GM12878 (cell line): ENCODE data around the gene DUOX1. TPM values are rescaled to one million over a fixed set of nuclear protein-coding genes. Genes with fewer than 3 reads are reported as not detected.
"Not testable (repeated sequence)": the region's sequence is repeated elsewhere in the genome, so short reads cannot be mapped to it uniquely, and the experiment has no call there.

Experiments used
- ATAC-seq: fragments of 200-7000 bp; cut with Tn5 transposase; 3 replicates; pipeline ENCODE4 v1.9.1; 2020; ENCODE audit warnings: mild to moderate bottlenecking, moderate library complexity
- BruUV-seq: library from RNA; stranded (reverse); fragments of 400-500 nt; replicated peaks from 2 replicates; lab custom pipeline; 2021; lab: Mats Ljungman, UMichigan
- CTCF ChIA-PET: fragments of 300-600 bp; sonication (Branson Sonifier 250); formaldehyde crosslinking; extraction: SDS; loops from one replicate; lab custom pipeline; 2021; ENCODE audit warnings: inconsistent platforms; lab: Yijun Ruan, JAX
- POLR2A ChIA-PET: fragments of 350-600 bp; formaldehyde crosslinking; extraction: SDS; loops from one replicate; lab custom pipeline; 2021; ENCODE audit warnings: inconsistent platforms; lab: Charles Lee
- RAD21 ChIA-PET: fragments of 300-600 bp; sonication (Branson Sonifier 250); formaldehyde crosslinking; loops from one replicate; lab custom pipeline; 2023; ENCODE audit warnings: antibody characterized with exemption; ENCODE audit not compliant: unreplicated experiment; lab: Charles Lee
- SMC1A ChIA-PET: fragments of 300-600 bp; sonication (Branson Sonifier 250); formaldehyde crosslinking; loops from one replicate; lab custom pipeline; 2023; ENCODE audit not compliant: unreplicated experiment, uncharacterized antibody; lab: Charles Lee
- DNase-seq: peaks from one replicate; pipeline ENCODE4 v3.0.0-alpha.2; 2011; ENCODE audit warnings: low read depth, low spot score
- FAIRE-seq: peaks from 3 replicates; lab custom pipeline; 2011; peaks lifted over from hg19 to GRCh38; lab: Jason Lieb, UNC
- H2AFZ ChIP-seq: 2 replicates; pipeline ENCODE4 v1.6.0; 2011; ENCODE audit warnings: low read depth, low read length, control low read depth; ENCODE audit not compliant: control insufficient read depth
- H3K27ac ChIP-seq: 2 replicates; pipeline ENCODE4 v1.5.1; 2011; ENCODE audit warnings: control low read depth; ENCODE audit not compliant: control insufficient read depth, insufficient read depth
- H3K27me3 ChIP-seq, 2 experiments: replicated peaks in 1 of 2; 2 replicates each; pipeline versions ENCODE4 v1.6.0 to v1.6.1; 2011; ENCODE audit warnings: low read length in 1 of 2; ENCODE audit not compliant: control insufficient read depth in 2 of 2, insufficient read depth in 2 of 2
- H3K36me3 ChIP-seq, 2 experiments: 2 replicates each; pipeline ENCODE4 v1.5.1; 2011; ENCODE audit warnings: low read length in 1 of 2; ENCODE audit not compliant: control insufficient read depth in 2 of 2, insufficient read depth in 2 of 2
- H3K4me1 ChIP-seq: 2 replicates; pipeline ENCODE4 v1.6.1; 2011; ENCODE audit warnings: mild to moderate bottlenecking, low read length, moderate library complexity, mixed read lengths; ENCODE audit not compliant: control insufficient read depth, insufficient read depth
- H3K4me2 ChIP-seq: 2 replicates; pipeline ENCODE4 v1.6.0; 2011; ENCODE audit warnings: control low read depth; ENCODE audit not compliant: control insufficient read depth, insufficient read depth
- H3K4me3 ChIP-seq: fragments of 200-600 bp; sonication (generic); 2 replicates; pipeline ENCODE4 v1.5.1; 2016
- H3K79me2 ChIP-seq: 2 replicates; pipeline ENCODE4 v1.6.0; 2011; ENCODE audit warnings: low read length; ENCODE audit not compliant: control insufficient read depth, insufficient read depth
- H3K9ac ChIP-seq: 2 replicates; pipeline ENCODE4 v1.8.0; 2011; ENCODE audit warnings: low read length, control low read depth, mixed read lengths; ENCODE audit not compliant: control insufficient read depth, insufficient read depth
- H3K9me3 ChIP-seq: replicated peaks from 3 replicates; pipeline ENCODE4 v1.5.1; 2011; ENCODE audit warnings: mild to moderate bottlenecking, low read length; ENCODE audit not compliant: control insufficient read depth, insufficient read depth
- H4K20me1 ChIP-seq: 2 replicates; pipeline ENCODE4 v1.6.0; 2011; ENCODE audit not compliant: control insufficient read depth, insufficient read depth
- CBFB ChIP-seq: IDR thresholded peaks from 2 replicates; pipeline ENCODE4 v1.6.1; 2016; ENCODE audit warnings: antibody characterized with exemption, low read depth
- CTCF ChIP-seq, 3 experiments: IDR thresholded peaks in 2 of 3; conservative IDR thresholded peaks in 1 of 3; 2 replicates each; pipeline ENCODE4 v1.5.1; 2011; ENCODE audit warnings: low read depth in 3 of 3, low read length in 3 of 3, mild to moderate bottlenecking in 3 of 3, control low read depth in 2 of 3, moderate library complexity in 2 of 3, inconsistent platforms in 1 of 3, mixed read lengths in 1 of 3; ENCODE audit not compliant: control insufficient read depth in 2 of 3, insufficient read depth in 1 of 3; ENCODE audit errors: extremely low read depth in 1 of 3
- RAD51 ChIP-seq: fragments of 450-650 bp; IDR thresholded peaks from 2 replicates; pipeline ENCODE4 v1.6.1; 2016; ENCODE audit warnings: moderate library complexity, mild to moderate bottlenecking, inconsistent platforms
- REST ChIP-seq: IDR thresholded peaks from 2 replicates; pipeline ENCODE4 v1.6.1; 2012; ENCODE audit warnings: mild to moderate bottlenecking, low read depth, low read length
- WRNIP1 ChIP-seq: IDR thresholded peaks from 2 replicates; pipeline ENCODE4 v1.6.1; 2011; ENCODE audit warnings: low read depth, low read length, improper control_type of control experiment, borderline replicate concordance
- WGBS: methylation state at CpG from one replicate; pipeline ENCODE4 v1.1.6; 2016; ENCODE audit warnings: low lambda C conversion rate; ENCODE audit not compliant: insufficient replicate concordance, insufficient coverage; ENCODE audit errors: missing lambda C conversion rate; 5-methylcytosine and 5-hydroxymethylcytosine counted together
- in situ Hi-C: fragments of 300-500 bp; cut with MboI; formaldehyde crosslinking; loops from 9 replicates; pipeline ENCODE4 v1.14.3; 2018; ENCODE audit warnings: mixed read lengths
- intact Hi-C: fragments of 100-400 bp; cut with micrococcal nuclease; formaldehyde crosslinking; loops from one replicate; pipeline ENCODE4 v1.14.2; 2022; ENCODE audit not compliant: unreplicated experiment
- polyA plus RNA-seq, 11 experiments: library from polyadenylated mRNA; depleted of rRNA in 4 of 11; unstranded in 6 of 11; stranded (reverse) in 5 of 11; fragments of >200 nt; fragmentation: Nextera tagmentation in 4 of 11; fragmentation: Illumina TruSeq in 1 of 11; extraction: Ambion mirVana in 4 of 11; extraction: Trizol in 1 of 11; gene quantifications; 1 replicate in 1 of 11; 2 replicates in 10 of 11; pipeline versions ENCODE4 v1.2.1 to v1.2.3, GENCODE V29; 2011 to 2016; ENCODE audit warnings: inconsistent platforms in 2 of 11, missing spikeins in 2 of 11, low read depth in 1 of 11
- total RNA-seq, 4 experiments: library from RNA; depleted of rRNA in 3 of 4; stranded (reverse); fragments of >200 nt in 3 of 4; fragmentation: Illumina TruSeq in 1 of 4; extraction: Trizol in 1 of 4; gene quantifications; 2 replicates each; pipeline versions ENCODE4 v1.2.1 to v1.2.3, GENCODE V29; 2013 to 2021

DUOX1 gene
- total and polyA plus RNA-seq, 10 of the 15 experiments (the other 5 are each of a cell fraction or from before 2014, with no cell fraction given), result 0.02 to 2.1 (median 0.26) TPM; not detected in 3

GRCh38 chr15:45102226-45102625 is 27.6 kb upstream of the DUOX1 start (continued):
- TF ChIP-seq CTCF (IDR thresholded peaks at IDR 0.05 in 2 of 3, conservative IDR thresholded peaks at IDR 0.05 in 1 of 3; ENCODE audit: control insufficient read depth in 2 of 3, extremely low read depth in 1 of 3, insufficient read depth in 1 of 3, low read depth in 3 of 3, low read length in 3 of 3) (no peak), WRNIP1 (no peak), REST (no peak), CBFB (no peak), RAD51 (no peak)

GRCh38 chr15:45104170-45104569 is 25.6 kb upstream of the DUOX1 start:
- H3K27ac ChIP-seq, BruUV-seq, H2AFZ ChIP-seq, H3K4me2 ChIP-seq, CTCF ChIA-PET, H3K79me2 ChIP-seq, H3K9ac ChIP-seq, intact Hi-C loops, ATAC-seq, H3K4me3 ChIP-seq, RAD21 ChIA-PET, H4K20me1 ChIP-seq, H3K9me3 ChIP-seq, SMC1A ChIA-PET, H3K36me3 ChIP-seq, H3K27me3 ChIP-seq, DNase-seq, H3K4me1 ChIP-seq, in situ Hi-C loops, POLR2A ChIA-PET, FAIRE-seq: not testable (repeated sequence)
- WGBS, result 22% methylated on average over 9 of the region's 9 CpGs
